Measurements from ENCODE around the gene EFNA5. TPM values are rescaled to one million over a fixed set of nuclear protein-coding genes. Genes with fewer than 3 reads are reported as not detected.

EFNA5 gene
- total RNA-seq, 2 donors from 2014 or later, result 9.7 to 11.1 TPM

GRCh38 chr5:107592515-107592914 is 78.2 kb downstream of the EFNA5 start:
- H3K27ac ChIP-seq, result no peak overlapping the region
- intact Hi-C loops (cut with DNase I), result no loop called here
- no peak overlapping the region for H3K9ac ChIP-seq (ENCODE audit: low read depth in 2 of 2, low read length in 2 of 2)
- H3K27me3 ChIP-seq, result no peaks in the 10 kb centered on the region
- no peak overlapping the region for H3K4me3 ChIP-seq
- DNase-seq, result no peak
- H3K36me3 ChIP-seq, result no peaks in the 10 kb centered on the region
- no peak for TF ChIP-seq CTCF (IDR thresholded peaks at IDR 0.05)
- no peaks in the 10 kb centered on the region for H3K9me3 ChIP-seq
- no peaks in the 10 kb centered on the region for H3K4me1 ChIP-seq

- Histone ChIP-seq H3K36me3 (no peaks in the 10 kb centered on the region), H3K4me3 (no peak overlapping the region), H3K9me3 (no peaks in the 10 kb centered on the region), H3K4me1 (no peaks in the 10 kb centered on the region), H3K27me3 (no peaks in the 10 kb centered on the region), H3K27ac (no peak overlapping the region), H3K9ac (ENCODE audit: low read depth in 2 of 2, low read length in 2 of 2) (no peak overlapping the region)
- DNase-seq, result no peak
- intact Hi-C loops (cut with DNase I), result no loop called here
- TF ChIP-seq CTCF (IDR thresholded peaks at IDR 0.05), result no peak
Observed at GRCh38 chr5:107590686-107591085, 80.1 kb downstream of the EFNA5 start.

- no peaks in the 10 kb centered on the region for H3K9me3 ChIP-seq
- no peaks in the 10 kb centered on the region for H3K4me1 ChIP-seq
- H3K9ac ChIP-seq (ENCODE audit: low read depth in 2 of 2, low read length in 2 of 2), result no peak overlapping the region
- TF ChIP-seq CTCF (IDR thresholded peaks at IDR 0.05), result no peak
- H3K36me3 ChIP-seq, result no peaks in the 10 kb centered on the region
- no peak overlapping the region for H3K4me3 ChIP-seq
- DNase-seq, result no peak
- no peak overlapping the region for H3K27ac ChIP-seq
- intact Hi-C loops (cut with DNase I), result no loop called here
- no peaks in the 10 kb centered on the region for H3K27me3 ChIP-seq
Observed at GRCh38 chr5:107589520-107590193, 81.1 kb downstream of the EFNA5 start.

- H3K4me1 ChIP-seq, result no peaks in the 10 kb centered on the region
- H3K9ac ChIP-seq (ENCODE audit: low read depth in 2 of 2, low read length in 2 of 2), result no peak overlapping the region
- no peak for TF ChIP-seq CTCF (IDR thresholded peaks at IDR 0.05)
- no peak for DNase-seq
- no peak overlapping the region for H3K27ac ChIP-seq
- H3K4me3 ChIP-seq, result no peak overlapping the region
- H3K9me3 ChIP-seq, result no peaks in the 10 kb centered on the region
- intact Hi-C loops (cut with DNase I), result no loop called here
- no peaks in the 10 kb centered on the region for H3K36me3 ChIP-seq
- H3K27me3 ChIP-seq, result no peaks in the 10 kb centered on the region
Observed at GRCh38 chr5:107582625-107583024, 88.1 kb downstream of the EFNA5 start.

GRCh38 chr5:107580889-107581820 is 89.6 kb downstream of the EFNA5 start:
- H3K9me3 ChIP-seq, result no peaks in the 10 kb centered on the region
- intact Hi-C loops (cut with DNase I), result no loop called here
- H3K36me3 ChIP-seq, result no peaks in the 10 kb centered on the region
- H3K9ac ChIP-seq (ENCODE audit: low read depth in 2 of 2, low read length in 2 of 2), result no peak overlapping the region
- no peaks in the 10 kb centered on the region for H3K4me1 ChIP-seq
- no peak overlapping the region for H3K4me3 ChIP-seq
- no peaks in the 10 kb centered on the region for H3K27me3 ChIP-seq
- DNase-seq, result no peak
- no peak for TF ChIP-seq CTCF (IDR thresholded peaks at IDR 0.05)
- H3K27ac ChIP-seq, result no peak overlapping the region

Data from colonic mucosa (tissue), 4 donors.